ENCODE data around the gene PGAP3.

The PGAP3 gene

GRCh38 chr17:39647256-39647655 lies 40.6 kb downstream of the PGAP3 start:
- DNase-seq (ENCODE audit: low read depth): no peak
- H3K4me3 ChIP-seq (replicated peaks; ENCODE audit: low read depth, low read length): no peak overlapping the region
- no peak for TF ChIP-seq CTCF (IDR thresholded peaks at IDR 0.05; ENCODE audit: low read length, missing control alignments)

GRCh38 chr17:39643271-39643670 lies 44.6 kb downstream of the PGAP3 start:
- TF ChIP-seq CTCF (IDR thresholded peaks at IDR 0.05; ENCODE audit: low read length, missing control alignments): no peak
- no peak for DNase-seq (ENCODE audit: low read depth)
- no peak overlapping the region for H3K4me3 ChIP-seq (replicated peaks; ENCODE audit: low read depth, low read length)

GRCh38 chr17:39642291-39643074 lies 45.4 kb downstream of the PGAP3 start:
- DNase-seq (ENCODE audit: low read depth): no peak
- H3K4me3 ChIP-seq (replicated peaks; ENCODE audit: low read depth, low read length): no peak overlapping the region
- TF ChIP-seq CTCF (IDR thresholded peaks at IDR 0.05; ENCODE audit: low read length, missing control alignments): no peak

GRCh38 chr17:39641883-39642282 lies 46.0 kb downstream of the PGAP3 start:
- no peak for TF ChIP-seq CTCF (IDR thresholded peaks at IDR 0.05; ENCODE audit: low read length, missing control alignments)
- no peak overlapping the region for H3K4me3 ChIP-seq (replicated peaks; ENCODE audit: low read depth, low read length)
- no peak for DNase-seq (ENCODE audit: low read depth)

GRCh38 chr17:39641097-39641496 lies 46.8 kb downstream of the PGAP3 start:
- no peak for DNase-seq (ENCODE audit: low read depth)
- no peak overlapping the region for H3K4me3 ChIP-seq (replicated peaks; ENCODE audit: low read depth, low read length)
- TF ChIP-seq CTCF (IDR thresholded peaks at IDR 0.05; ENCODE audit: low read length, missing control alignments): no peak

GRCh38 chr17:39640591-39641031 lies 47.2 kb downstream of the PGAP3 start:
- no peak for TF ChIP-seq CTCF (IDR thresholded peaks at IDR 0.05; ENCODE audit: low read length, missing control alignments)
- DNase-seq (ENCODE audit: low read depth): no peak
- H3K4me3 ChIP-seq (replicated peaks; ENCODE audit: low read depth, low read length): no peak overlapping the region

Data from fibroblast of pulmonary artery (primary cell).